ENCODE results near the gene TPO. TPM values are rescaled to one million over a fixed set of nuclear protein-coding genes. Genes with fewer than 3 reads are reported as not detected.

TPO gene
- total RNA-seq, 2 experiments from 2014 or later: not detected

DNA sequence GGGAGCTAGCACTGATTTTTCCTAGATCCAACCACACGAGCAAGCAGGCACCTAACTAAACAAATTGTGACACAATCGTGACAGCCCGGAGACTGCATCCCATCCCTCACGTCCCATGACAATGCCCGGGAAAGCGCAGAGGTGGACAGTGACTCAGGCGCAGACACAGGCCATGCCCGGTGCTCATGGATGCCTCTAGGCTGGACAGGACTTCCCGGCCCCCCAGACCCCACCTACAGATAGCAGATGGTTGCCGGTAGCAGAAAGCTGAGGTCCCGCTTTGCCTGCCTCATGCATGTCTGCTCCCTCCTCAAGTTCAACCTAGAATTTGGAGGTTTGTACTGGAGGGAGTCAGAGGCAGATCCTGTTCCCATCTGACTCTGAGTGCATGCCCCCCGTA lies 81.0 kb downstream of the TPO start:
- intact Hi-C loops (cut with micrococcal nuclease): no loop called here
- CTCF ChIA-PET: no interaction called here
- Mint-ChIP-seq H3K27me3 (ENCODE audit: low read depth) (no peaks in the 10 kb centered on the region), H3K4me3 (no peak overlapping the region), H3K36me3 (ENCODE audit: low read depth) (no peaks in the 10 kb centered on the region), H3K9me3 (no peaks in the 10 kb centered on the region), H3K27ac (no peak overlapping the region), H3K4me1 (ENCODE audit: low read depth) (peaks cover 3% of the 10 kb centered on the region)
- DNase-seq: no peak

DNA sequence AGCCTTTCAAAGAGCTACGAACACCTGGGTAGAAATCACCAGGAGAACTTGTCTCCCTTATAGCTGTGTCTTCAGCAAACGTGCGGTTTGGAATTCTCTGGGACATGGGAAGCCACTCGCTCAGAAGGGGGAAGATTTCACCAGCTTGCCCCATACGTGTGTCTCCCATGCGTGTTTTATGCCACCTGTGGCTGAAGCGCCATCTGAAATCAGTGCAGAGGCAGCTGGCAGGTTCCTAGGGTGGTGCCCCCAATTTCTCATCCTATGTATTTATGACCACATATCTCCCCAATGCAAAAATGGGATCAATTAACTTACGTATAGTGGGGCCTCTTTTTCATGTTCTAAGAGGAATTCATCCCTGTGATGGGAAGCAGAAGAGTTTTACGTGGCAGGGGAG lies 81.6 kb downstream of the TPO start:
- Mint-ChIP-seq H3K9me3 (no peaks in the 10 kb centered on the region), H3K27ac (no peak overlapping the region), H3K4me3 (no peak overlapping the region), H3K27me3 (ENCODE audit: low read depth) (no peaks in the 10 kb centered on the region), H3K4me1 (ENCODE audit: low read depth) (peaks cover 3% of the 10 kb centered on the region), H3K36me3 (ENCODE audit: low read depth) (no peaks in the 10 kb centered on the region)
- CTCF ChIA-PET: no interaction called here
- intact Hi-C loops (cut with micrococcal nuclease): no loop called here
- DNase-seq: no peak

DNA sequence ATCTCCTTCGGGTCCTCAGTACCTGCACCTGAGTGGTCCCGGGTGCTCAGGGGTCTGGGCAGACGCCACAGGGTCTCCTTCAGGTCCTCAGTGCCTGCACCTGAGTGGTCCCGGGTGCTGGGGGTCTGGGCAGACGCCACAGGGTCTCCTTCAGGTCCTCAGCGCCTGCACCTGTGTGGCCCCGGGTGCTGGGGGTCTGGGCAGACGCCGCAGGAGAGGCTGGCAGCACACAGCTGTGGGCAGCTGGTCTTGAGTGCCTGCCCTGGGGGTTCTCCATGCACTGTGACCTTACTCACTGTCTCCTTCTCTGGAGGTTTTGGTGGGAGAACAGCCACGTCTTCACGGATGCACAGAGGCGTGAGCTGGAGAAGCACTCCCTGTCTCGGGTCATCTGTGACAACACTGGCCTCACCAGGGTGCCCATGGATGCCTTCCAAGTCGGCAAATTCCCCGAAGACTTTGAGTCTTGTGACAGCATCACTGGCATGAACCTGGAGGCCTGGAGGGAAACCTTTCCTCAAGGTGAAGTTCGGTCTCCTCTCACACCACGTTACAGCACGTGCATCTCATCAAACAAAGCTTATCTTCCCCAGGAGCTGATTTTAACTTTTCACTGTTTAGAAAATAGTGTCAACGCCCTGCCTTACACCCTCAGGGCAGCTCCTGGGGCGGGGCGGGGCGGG lies 82.6 kb downstream of the TPO start:
- intact Hi-C loops (cut with micrococcal nuclease): no loop called here
- no peaks in the 10 kb centered on the region for H3K36me3 Mint-ChIP-seq (ENCODE audit: low read depth)

DNA sequence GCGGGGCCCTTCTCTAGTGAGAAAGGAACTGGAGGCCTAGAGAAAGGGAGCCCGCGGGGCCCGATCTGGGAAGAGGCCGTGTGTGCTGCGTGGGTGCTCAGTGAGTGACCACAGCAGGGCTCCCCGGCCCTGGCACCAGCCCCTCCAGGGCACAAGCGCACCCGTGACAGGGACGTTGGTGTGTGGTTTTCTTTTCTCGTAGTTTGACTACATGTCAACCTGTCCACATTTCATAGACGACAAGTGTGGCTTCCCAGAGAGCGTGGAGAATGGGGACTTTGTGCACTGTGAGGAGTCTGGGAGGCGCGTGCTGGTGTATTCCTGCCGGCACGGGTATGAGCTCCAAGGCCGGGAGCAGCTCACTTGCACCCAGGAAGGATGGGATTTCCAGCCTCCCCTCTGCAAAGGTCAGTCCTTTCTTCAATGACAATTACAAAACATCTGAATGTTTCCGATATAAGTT lies 83.1 kb downstream of the TPO start:
- Mint-ChIP-seq H3K4me3 (no peak overlapping the region), H3K27me3 (ENCODE audit: low read depth) (no peaks in the 10 kb centered on the region), H3K36me3 (ENCODE audit: low read depth) (no peaks in the 10 kb centered on the region), H3K9me3 (no peaks in the 10 kb centered on the region), H3K27ac (no peak overlapping the region), H3K4me1 (ENCODE audit: low read depth) (peaks cover 3% of the 10 kb centered on the region)
- CTCF ChIA-PET: no interaction called here
- DNase-seq: no peak
- intact Hi-C loops (cut with micrococcal nuclease): no loop called here

More for the DNA sequence above, 82.6 kb downstream of the TPO start:
- CTCF ChIA-PET: no interaction called here
- no peaks in the 10 kb centered on the region for H3K27me3 Mint-ChIP-seq (ENCODE audit: low read depth)
- no peak for DNase-seq
- H3K4me1 Mint-ChIP-seq (ENCODE audit: low read depth): peaks cover 3% of the 10 kb centered on the region
- H3K27ac Mint-ChIP-seq: no peak overlapping the region
- no peak overlapping the region for H3K4me3 Mint-ChIP-seq
- no peaks in the 10 kb centered on the region for H3K9me3 Mint-ChIP-seq

DNA sequence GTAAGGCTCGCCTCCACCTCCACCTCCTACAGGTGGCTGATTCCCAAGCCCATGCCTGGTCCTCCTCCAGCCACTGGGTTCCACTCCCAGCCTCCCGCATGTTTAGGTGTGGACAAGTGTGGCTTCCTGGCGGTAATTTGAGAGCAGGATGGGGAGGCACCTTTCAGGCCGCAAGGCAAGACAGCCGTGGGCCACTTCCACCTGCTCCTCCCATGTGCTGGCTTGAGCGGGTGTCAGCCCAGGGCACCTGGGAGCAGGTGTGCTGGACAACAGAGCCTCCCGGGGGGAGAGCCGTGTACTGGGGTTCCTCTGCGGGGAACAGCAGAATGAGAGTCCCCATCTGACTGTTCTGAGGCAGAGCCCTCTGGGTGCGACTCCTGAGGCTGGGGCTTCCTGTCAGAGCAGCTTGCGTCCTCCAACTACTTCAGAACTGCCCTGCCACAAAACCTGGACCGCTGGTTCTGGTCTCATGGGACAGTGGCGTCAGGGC lies 83.9 kb downstream of the TPO start:
- Mint-ChIP-seq H3K27ac (no peak overlapping the region), H3K4me3 (no peak overlapping the region), H3K27me3 (ENCODE audit: low read depth) (no peaks in the 10 kb centered on the region), H3K36me3 (ENCODE audit: low read depth) (no peaks in the 10 kb centered on the region), H3K9me3 (no peaks in the 10 kb centered on the region), H3K4me1 (ENCODE audit: low read depth) (peaks cover 3% of the 10 kb centered on the region)
- intact Hi-C loops (cut with micrococcal nuclease): no loop called here
- no peak for DNase-seq
- CTCF ChIA-PET: no interaction called here

DNA sequence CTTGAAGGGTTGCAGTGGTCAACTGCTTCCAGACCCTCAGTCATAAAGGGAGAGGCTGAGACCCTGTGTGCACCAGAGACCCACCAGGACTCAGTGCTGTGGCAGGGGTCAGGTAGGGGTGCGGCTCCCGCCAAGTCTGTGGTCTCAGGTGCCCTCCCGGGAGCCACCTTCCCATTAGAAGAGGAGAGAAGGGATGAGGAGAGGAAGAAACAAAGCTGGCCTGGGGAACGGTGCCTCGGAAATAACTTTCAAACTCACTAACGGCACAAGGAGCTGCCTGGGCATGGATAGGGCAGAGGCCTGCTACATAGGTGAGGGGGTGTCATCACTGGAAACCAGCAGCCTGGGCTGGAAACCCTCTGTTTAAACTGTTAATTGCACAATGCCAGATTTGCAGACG lies 84.9 kb downstream of the TPO start:
- CTCF ChIA-PET: no interaction called here
- H3K9me3 Mint-ChIP-seq: no peaks in the 10 kb centered on the region

DNA sequence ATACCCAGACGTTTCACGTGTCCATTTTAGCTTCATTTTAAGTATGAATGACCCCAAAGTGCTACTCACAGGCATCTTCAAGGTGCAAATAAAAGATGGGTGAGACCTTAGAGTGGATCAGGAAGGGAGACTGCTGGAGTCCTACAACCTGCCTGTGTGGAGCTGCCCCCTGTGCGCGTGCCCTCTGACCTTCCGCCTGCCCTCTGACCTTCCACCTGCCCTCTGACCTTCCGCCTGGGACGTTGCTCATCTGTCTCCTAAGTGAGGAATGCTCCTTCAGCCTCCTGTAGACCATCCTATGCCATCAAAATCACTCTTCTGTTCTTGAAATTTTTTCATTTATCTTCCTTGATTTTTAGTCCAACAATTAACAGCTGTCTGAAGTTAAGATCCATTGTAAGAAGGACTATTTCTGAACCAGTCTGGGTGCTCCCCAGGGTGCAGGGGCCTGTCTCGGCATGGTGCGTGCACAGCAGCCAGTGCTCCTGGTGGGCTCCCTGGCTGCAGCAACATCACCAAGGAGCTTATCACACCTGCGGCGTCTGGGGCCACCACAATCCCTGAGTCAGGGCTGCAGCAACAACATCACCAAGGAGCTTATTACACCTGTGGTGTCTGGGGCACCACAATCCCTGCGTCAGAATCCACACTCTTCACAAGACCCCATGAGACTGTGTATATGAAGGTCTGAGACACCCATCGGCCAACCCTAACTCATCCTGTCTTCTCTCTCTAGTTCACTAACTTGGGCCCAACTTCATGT lies 86.0 kb downstream of the TPO start:
- Mint-ChIP-seq H3K27me3 (ENCODE audit: low read depth) (no peaks in the 10 kb centered on the region), H3K27ac (no peak overlapping the region), H3K4me3 (no peak overlapping the region), H3K4me1 (ENCODE audit: low read depth) (no peaks in the 10 kb centered on the region), H3K36me3 (ENCODE audit: low read depth) (no peaks in the 10 kb centered on the region), H3K9me3 (no peaks in the 10 kb centered on the region)
- no peak for DNase-seq
- CTCF ChIA-PET: no interaction called here
- intact Hi-C loops (cut with micrococcal nuclease): no loop called here

More for the DNA sequence above, 84.9 kb downstream of the TPO start:
- intact Hi-C loops (cut with micrococcal nuclease): no loop called here
- Mint-ChIP-seq H3K27me3 (ENCODE audit: low read depth) (no peaks in the 10 kb centered on the region), H3K27ac (no peak overlapping the region), H3K4me1 (ENCODE audit: low read depth) (no peaks in the 10 kb centered on the region), H3K36me3 (ENCODE audit: low read depth) (no peaks in the 10 kb centered on the region), H3K4me3 (no peak overlapping the region)
- DNase-seq: no peak

DNA sequence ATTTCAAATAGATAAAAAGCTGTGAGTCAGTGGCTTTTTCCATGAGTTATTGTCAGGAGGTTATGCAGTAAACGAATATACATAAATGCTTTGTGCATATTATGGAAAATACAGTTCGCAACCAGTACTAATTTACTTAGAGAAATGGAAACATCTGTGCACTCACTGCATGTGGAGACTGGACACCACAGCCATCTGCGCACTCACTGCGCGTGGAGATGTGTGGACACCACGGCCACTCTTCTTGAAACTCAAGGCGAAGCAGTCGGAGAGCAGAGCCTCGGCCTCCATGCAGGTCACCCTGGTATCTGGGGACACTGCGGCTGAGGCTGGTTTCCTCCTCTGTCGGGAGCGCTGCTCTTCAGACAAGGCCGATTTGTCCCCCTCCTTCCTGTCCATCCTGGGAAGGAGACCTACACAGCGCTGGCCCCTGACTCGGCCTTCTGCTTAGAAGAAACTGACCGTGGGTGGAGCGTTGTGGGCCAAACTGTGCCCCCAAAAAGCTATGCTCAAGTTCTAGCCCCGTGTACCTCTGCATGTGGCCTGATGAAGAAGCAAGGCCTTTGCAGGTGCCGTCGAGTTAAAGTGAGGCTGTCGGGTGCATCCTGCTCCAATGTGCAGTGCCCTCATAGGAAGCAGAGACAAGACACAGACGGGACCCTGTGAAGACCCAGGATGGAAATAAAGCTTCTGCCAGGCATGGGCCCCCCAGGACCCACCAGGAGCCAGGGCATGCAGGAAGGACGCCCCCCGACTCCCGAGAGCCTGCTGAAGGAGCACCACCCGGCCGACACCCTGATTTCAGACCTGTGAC lies 88.0 kb downstream of the TPO start:
- CTCF ChIA-PET: no interaction called here
- Mint-ChIP-seq H3K36me3 (ENCODE audit: low read depth) (no peaks in the 10 kb centered on the region), H3K4me3 (no peak overlapping the region), H3K4me1 (ENCODE audit: low read depth) (no peaks in the 10 kb centered on the region), H3K27me3 (ENCODE audit: low read depth) (no peaks in the 10 kb centered on the region), H3K9me3 (no peaks in the 10 kb centered on the region), H3K27ac (no peak overlapping the region)
- no peak for DNase-seq
- intact Hi-C loops (cut with micrococcal nuclease): no loop called here

DNA sequence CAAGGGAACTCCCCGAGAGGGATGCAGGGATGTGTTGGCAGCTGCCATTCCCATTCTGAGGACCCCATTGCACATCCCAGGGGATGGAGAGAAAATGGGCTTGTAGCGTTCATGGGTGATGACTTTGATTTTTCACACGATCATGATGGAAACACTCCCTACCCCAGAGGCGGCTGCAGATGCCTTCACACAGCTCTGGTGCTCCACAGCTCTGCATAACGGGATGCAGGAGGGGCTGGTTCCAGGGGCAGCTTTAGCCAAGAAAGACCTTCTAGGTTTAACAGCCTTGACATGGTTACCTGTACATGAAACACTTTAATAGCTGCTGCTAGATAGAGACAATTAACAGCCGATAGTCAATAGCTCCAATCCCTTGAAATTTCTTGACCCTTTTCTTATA lies 88.7 kb downstream of the TPO start:
- Mint-ChIP-seq H3K9me3 (no peaks in the 10 kb centered on the region), H3K27me3 (ENCODE audit: low read depth) (no peaks in the 10 kb centered on the region), H3K36me3 (ENCODE audit: low read depth) (no peaks in the 10 kb centered on the region), H3K27ac (no peak overlapping the region), H3K4me3 (no peak overlapping the region), H3K4me1 (ENCODE audit: low read depth) (no peaks in the 10 kb centered on the region)
- CTCF ChIA-PET: no interaction called here
- DNase-seq: no peak
- intact Hi-C loops (cut with micrococcal nuclease): no loop called here

DNA sequence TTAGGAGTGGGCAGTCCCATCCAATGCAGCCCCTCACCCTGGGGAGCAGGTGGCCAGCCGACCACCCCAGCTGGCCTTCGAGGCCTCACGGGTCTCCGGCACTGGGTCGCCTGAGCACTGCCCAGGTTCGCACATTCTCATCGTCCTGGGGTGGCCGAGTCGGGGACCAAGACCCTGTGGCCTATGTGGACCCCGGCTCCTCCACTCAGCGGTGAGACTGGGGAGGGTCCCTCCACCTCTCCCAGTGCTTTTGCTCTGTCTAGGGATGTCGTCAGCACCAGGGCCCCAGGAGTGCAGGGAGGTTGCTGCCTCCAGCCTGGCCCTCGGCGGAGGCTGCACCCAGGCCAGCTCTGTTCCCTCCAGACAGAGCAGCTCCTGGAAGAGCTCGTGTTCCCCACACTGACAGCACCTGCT lies 89.6 kb downstream of the TPO start:
- Mint-ChIP-seq H3K9me3 (no peaks in the 10 kb centered on the region), H3K4me3 (no peak overlapping the region), H3K36me3 (ENCODE audit: low read depth) (no peaks in the 10 kb centered on the region), H3K4me1 (ENCODE audit: low read depth) (no peaks in the 10 kb centered on the region), H3K27ac (no peak overlapping the region), H3K27me3 (ENCODE audit: low read depth) (no peaks in the 10 kb centered on the region)
- intact Hi-C loops (cut with micrococcal nuclease): no loop called here
- CTCF ChIA-PET: no interaction called here
- no peak for DNase-seq

DNA sequence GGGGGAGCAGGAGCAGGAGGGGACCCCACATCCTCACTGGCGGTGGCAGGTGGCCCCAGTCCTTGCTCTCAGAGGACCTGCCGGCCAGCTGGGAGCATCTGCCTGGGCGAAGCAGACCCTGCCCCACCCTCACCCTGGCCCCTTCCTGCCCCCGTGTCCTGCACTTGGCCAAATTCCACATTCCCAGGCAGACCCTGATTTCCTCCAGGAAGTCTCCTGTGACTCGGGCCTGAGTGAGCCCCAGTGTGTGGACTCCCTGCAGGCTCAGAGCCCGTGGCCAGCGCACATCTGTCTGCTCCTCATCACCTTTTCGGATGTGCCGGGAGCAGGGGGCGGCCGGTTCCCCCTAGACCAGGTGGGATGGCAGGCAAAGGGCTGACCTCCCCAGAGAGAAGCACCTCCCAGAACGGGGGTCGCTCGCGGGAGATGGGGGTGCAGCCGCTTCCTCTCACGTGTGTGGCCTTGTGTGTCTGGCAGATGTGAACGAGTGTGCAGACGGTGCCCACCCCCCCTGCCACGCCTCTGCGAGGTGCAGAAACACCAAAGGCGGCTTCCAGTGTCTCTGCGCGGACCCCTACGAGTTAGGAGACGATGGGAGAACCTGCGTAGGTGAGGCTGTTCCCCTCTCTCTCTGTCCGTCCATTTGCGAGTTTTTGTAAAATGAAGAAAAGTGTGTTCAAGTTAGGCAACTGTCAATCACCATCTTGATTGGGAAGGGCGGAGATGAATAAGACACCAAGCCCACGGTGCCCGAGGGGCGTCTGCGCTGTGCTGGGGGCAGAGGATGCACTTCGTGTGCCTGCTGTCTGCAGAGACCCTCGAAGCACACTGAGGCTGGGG lies 90.4 kb downstream of the TPO start:
- Mint-ChIP-seq H3K36me3 (ENCODE audit: low read depth) (no peaks in the 10 kb centered on the region), H3K4me3 (no peak overlapping the region), H3K27me3 (ENCODE audit: low read depth) (no peaks in the 10 kb centered on the region), H3K9me3 (no peaks in the 10 kb centered on the region), H3K27ac (no peak overlapping the region), H3K4me1 (ENCODE audit: low read depth) (peaks cover 1% of the 10 kb centered on the region)
- CTCF ChIA-PET: no interaction called here
- intact Hi-C loops (cut with micrococcal nuclease): no loop called here
- DNase-seq: no peak

DNA sequence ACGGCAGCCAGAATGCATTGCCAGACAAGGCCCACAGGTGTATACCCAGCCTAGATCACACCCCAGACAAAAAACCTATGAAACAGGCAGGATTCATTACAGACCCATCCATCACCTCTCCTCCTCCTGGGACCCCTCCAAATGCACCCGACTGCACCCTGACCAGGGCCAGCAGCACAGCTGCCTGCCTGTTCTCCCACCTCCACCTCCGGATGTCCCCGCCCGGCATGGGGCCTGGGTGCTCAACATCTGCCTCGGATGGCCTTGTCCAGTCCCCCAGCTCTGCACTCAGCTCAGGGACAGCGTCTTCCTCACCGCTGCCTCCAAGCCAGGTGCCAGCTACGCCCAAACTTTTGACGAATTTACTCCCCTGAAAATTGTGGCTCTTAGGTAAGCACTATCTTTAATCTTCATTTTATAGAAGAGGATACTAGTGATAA lies 91.1 kb downstream of the TPO start:
- Mint-ChIP-seq H3K4me3 (no peak overlapping the region), H3K27ac (no peak overlapping the region), H3K4me1 (ENCODE audit: low read depth) (peaks cover 8% of the 10 kb centered on the region), H3K36me3 (ENCODE audit: low read depth) (no peaks in the 10 kb centered on the region), H3K27me3 (ENCODE audit: low read depth) (no peaks in the 10 kb centered on the region), H3K9me3 (no peaks in the 10 kb centered on the region)
- no peak for DNase-seq
- CTCF ChIA-PET: interaction anchor here (1.0 kb wide), 1 partner anchor 47 kb away, joined by 4 read pairs; no protein-coding TSS in a partner anchor
- intact Hi-C loops (cut with micrococcal nuclease): no loop called here

Data from activated naive CD4-positive, alpha-beta T cell treated with anti-CD3 and anti-CD28 coated beads for 36 hours (primary cell).